HUES48 (cell line): ENCODE measurements around the gene CFAP54.
"Not testable (repeated sequence)": the region's sequence is repeated elsewhere in the genome, so short reads cannot be mapped to it uniquely, and the experiment has no call there.

Source experiments
- H3K27ac ChIP-seq: one replicate; pipeline ENCODE4 v1.7.0; 2013; ENCODE audit warnings: low read depth, low read length, inconsistent platforms
- H3K27me3 ChIP-seq: 2 replicates; pipeline ENCODE4 v1.6.1; 2013; ENCODE audit warnings: mild to moderate bottlenecking, low read length; ENCODE audit not compliant: control insufficient read depth, insufficient read depth
- H3K36me3 ChIP-seq: 2 replicates; pipeline ENCODE4 v1.6.1; 2013; ENCODE audit warnings: low read length; ENCODE audit not compliant: control insufficient read depth, insufficient read depth
- H3K4me1 ChIP-seq: 2 replicates; pipeline ENCODE4 v1.6.1; 2013; ENCODE audit warnings: mild to moderate bottlenecking, low read length; ENCODE audit not compliant: control insufficient read depth, insufficient read depth
- H3K4me3 ChIP-seq: 2 replicates; pipeline ENCODE4 v1.5.1; 2013; ENCODE audit warnings: mild to moderate bottlenecking, low read depth, low read length
- H3K9ac ChIP-seq: 2 replicates; pipeline ENCODE4 v1.6.1; 2013; ENCODE audit warnings: mild to moderate bottlenecking, low read depth, low read length, moderate library complexity
- H3K9me3 ChIP-seq: 2 replicates; pipeline ENCODE4 v1.6.1; 2013; ENCODE audit warnings: low read length; ENCODE audit not compliant: control insufficient read depth, insufficient read depth

The CFAP54 gene

GRCh38 chr12:96698521-96698920 lies 209.1 kb downstream of the CFAP54 start:
- Histone ChIP-seq H3K27me3 (no peaks in the 10 kb centered on the region), H3K27ac (no peak overlapping the region), H3K36me3 (no peaks in the 10 kb centered on the region), H3K4me1 (no peaks in the 10 kb centered on the region), H3K9me3 (no peaks in the 10 kb centered on the region), H3K9ac (no peak overlapping the region), H3K4me3 (no peak overlapping the region)

- no peak overlapping the region for H3K9ac ChIP-seq
- no peaks in the 10 kb centered on the region for H3K27me3 ChIP-seq
- no peaks in the 10 kb centered on the region for H3K9me3 ChIP-seq
- H3K36me3 ChIP-seq, result no peaks in the 10 kb centered on the region
- H3K4me1 ChIP-seq, result no peaks in the 10 kb centered on the region
- H3K27ac ChIP-seq, result no peak overlapping the region
- no peak overlapping the region for H3K4me3 ChIP-seq
Measured at GRCh38 chr12:96698965-96699364, 209.6 kb downstream of the CFAP54 start.

- no peaks in the 10 kb centered on the region for H3K4me1 ChIP-seq
- no peaks in the 10 kb centered on the region for H3K36me3 ChIP-seq
- no peak overlapping the region for H3K27ac ChIP-seq
Measured at GRCh38 chr12:96701856-96702255, 212.5 kb downstream of the CFAP54 start.

GRCh38 chr12:96710127-96710745 lies 220.9 kb downstream of the CFAP54 start:
- H3K9ac ChIP-seq, result no peak overlapping the region
- no peaks in the 10 kb centered on the region for H3K9me3 ChIP-seq
- H3K36me3 ChIP-seq, result no peaks in the 10 kb centered on the region
- no peak overlapping the region for H3K27ac ChIP-seq
- H3K4me3 ChIP-seq, result no peak overlapping the region; the same call in 1 of the 2 replicates
- no peaks in the 10 kb centered on the region for H3K27me3 ChIP-seq
- H3K4me1 ChIP-seq, result peaks cover 11% of the 10 kb centered on the region; the same call in 1 of the 2 replicates

More at GRCh38 chr12:96701856-96702255, 212.5 kb downstream of the CFAP54 start:
- no peak overlapping the region for H3K9ac ChIP-seq
- H3K27me3 ChIP-seq, result no peaks in the 10 kb centered on the region
- H3K4me3 ChIP-seq, result no peak overlapping the region
- H3K9me3 ChIP-seq, result no peaks in the 10 kb centered on the region

GRCh38 chr12:96711364-96711763 lies 222.0 kb downstream of the CFAP54 start:
- no peaks in the 10 kb centered on the region for H3K36me3 ChIP-seq
- H3K27me3 ChIP-seq, result no peaks in the 10 kb centered on the region
- no peaks in the 10 kb centered on the region for H3K9me3 ChIP-seq
- no peak overlapping the region for H3K9ac ChIP-seq
- no peak overlapping the region for H3K27ac ChIP-seq
- peaks cover 11% of the 10 kb centered on the region; the same call in 1 of the 2 replicates for H3K4me1 ChIP-seq
- H3K4me3 ChIP-seq, result no peak overlapping the region

GRCh38 chr12:96714199-96714598 lies 224.8 kb downstream of the CFAP54 start:
- H3K9ac ChIP-seq, result no peak overlapping the region
- no peaks in the 10 kb centered on the region for H3K36me3 ChIP-seq
- peaks cover 11% of the 10 kb centered on the region; the same call in 1 of the 2 replicates for H3K4me1 ChIP-seq
- H3K27me3 ChIP-seq, result no peaks in the 10 kb centered on the region
- no peaks in the 10 kb centered on the region for H3K9me3 ChIP-seq
- H3K27ac ChIP-seq, result no peak overlapping the region
- no peak overlapping the region for H3K4me3 ChIP-seq

- Histone ChIP-seq H3K4me1 (peaks cover 4% of the 10 kb centered on the region; the same call in 1 of the 2 replicates), H3K4me3 (no peak overlapping the region), H3K9ac (no peak overlapping the region), H3K9me3 (no peaks in the 10 kb centered on the region), H3K27me3 (no peaks in the 10 kb centered on the region), H3K36me3 (no peaks in the 10 kb centered on the region), H3K27ac (no peak overlapping the region)
Measured at GRCh38 chr12:96719660-96720362, 230.4 kb downstream of the CFAP54 start.

- Histone ChIP-seq H3K9me3 (no peaks in the 10 kb centered on the region), H3K4me3 (no peak overlapping the region), H3K27ac (no peak overlapping the region), H3K36me3 (no peaks in the 10 kb centered on the region), H3K27me3 (no peaks in the 10 kb centered on the region), H3K9ac (no peak overlapping the region), H3K4me1 (peaks cover 4% of the 10 kb centered on the region; the same call in 1 of the 2 replicates)
Measured at GRCh38 chr12:96720363-96720705, 231.0 kb downstream of the CFAP54 start.

GRCh38 chr12:96729466-96729865 lies 240.1 kb downstream of the CFAP54 start:
- H3K27ac ChIP-seq, H3K4me3 ChIP-seq, H3K9me3 ChIP-seq, H3K4me1 ChIP-seq, H3K27me3 ChIP-seq, H3K9ac ChIP-seq, H3K36me3 ChIP-seq: not testable (repeated sequence)

GRCh38 chr12:96729886-96730285 lies 240.5 kb downstream of the CFAP54 start:
- H3K27me3 ChIP-seq, result no peaks in the 10 kb centered on the region
- no peak overlapping the region for H3K27ac ChIP-seq
- no peak overlapping the region for H3K4me3 ChIP-seq
- no peaks in the 10 kb centered on the region for H3K4me1 ChIP-seq
- no peak overlapping the region for H3K9ac ChIP-seq
- H3K36me3 ChIP-seq, result no peaks in the 10 kb centered on the region
- no peaks in the 10 kb centered on the region for H3K9me3 ChIP-seq

- Histone ChIP-seq H3K36me3 (no peaks in the 10 kb centered on the region), H3K9me3 (no peaks in the 10 kb centered on the region), H3K9ac (no peak overlapping the region), H3K27me3 (no peaks in the 10 kb centered on the region), H3K4me3 (no peak overlapping the region), H3K4me1 (peaks cover 7% of the 10 kb centered on the region; the same call in 1 of the 2 replicates), H3K27ac (no peak overlapping the region)
Measured at GRCh38 chr12:96743606-96744005, 254.2 kb downstream of the CFAP54 start.
